Stimulated activated CD4-positive, alpha-beta T cell treated with anti-CD3 and anti-CD28 coated beads, Interleukin-1b, Interleukin-23, amount 100 ng/mL, for 1 hour (primary cell): ENCODE measurements around the gene GAB3.
"Not testable (repeated sequence)": the region's sequence is repeated elsewhere in the genome, so short reads cannot be mapped to it uniquely, and the experiment has no call there.

ENCODE experiments used
- DNase-seq, 2 donors: peaks; one replicate each; pipeline ENCODE4 v3.0.0-alpha.2; 2020; ENCODE audit warnings: low read depth in 2 of 2

Gene GAB3

DNA sequence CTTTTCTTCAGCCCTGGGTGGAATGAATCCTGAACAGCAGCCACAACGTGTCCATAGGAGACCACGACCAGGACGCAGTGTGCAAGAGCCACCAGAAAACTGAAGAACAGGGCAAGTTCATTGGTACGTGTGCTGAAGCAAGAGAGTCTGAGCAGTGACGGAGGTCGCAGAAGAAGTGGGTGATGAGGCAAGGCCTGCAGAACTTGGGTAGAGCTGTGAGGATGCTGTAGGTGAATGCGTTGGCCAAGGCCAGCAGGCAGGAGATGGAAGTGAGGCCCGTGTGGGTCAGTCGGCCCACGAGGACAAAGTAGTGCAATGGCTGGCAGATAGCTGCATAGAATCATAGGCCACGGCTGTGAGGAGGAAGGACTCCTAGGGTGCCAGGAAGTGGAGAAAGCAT lies 91.9 kb downstream of the GAB3 start:
- no peak for DNase-seq

DNA sequence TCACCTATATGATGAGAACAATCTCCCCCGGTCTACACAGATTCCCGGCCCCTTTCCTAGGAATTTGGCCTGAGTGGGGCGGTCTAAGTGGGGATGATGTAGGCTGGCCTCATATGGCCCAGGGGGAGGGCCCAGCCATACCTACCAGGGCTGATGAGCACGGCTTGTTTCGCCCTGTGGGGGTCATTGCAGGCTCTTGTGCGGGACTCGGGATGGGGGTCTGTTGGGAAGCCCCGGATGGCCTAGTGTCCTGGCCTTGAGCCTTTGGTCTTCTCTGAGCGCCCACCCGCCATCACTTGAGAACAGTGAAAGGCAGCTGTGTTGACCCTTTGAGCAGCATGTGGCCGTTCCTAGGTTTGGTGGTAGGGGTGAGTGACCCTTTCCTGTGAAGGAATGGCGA lies 92.7 kb downstream of the GAB3 start:
- no peak for DNase-seq

DNA sequence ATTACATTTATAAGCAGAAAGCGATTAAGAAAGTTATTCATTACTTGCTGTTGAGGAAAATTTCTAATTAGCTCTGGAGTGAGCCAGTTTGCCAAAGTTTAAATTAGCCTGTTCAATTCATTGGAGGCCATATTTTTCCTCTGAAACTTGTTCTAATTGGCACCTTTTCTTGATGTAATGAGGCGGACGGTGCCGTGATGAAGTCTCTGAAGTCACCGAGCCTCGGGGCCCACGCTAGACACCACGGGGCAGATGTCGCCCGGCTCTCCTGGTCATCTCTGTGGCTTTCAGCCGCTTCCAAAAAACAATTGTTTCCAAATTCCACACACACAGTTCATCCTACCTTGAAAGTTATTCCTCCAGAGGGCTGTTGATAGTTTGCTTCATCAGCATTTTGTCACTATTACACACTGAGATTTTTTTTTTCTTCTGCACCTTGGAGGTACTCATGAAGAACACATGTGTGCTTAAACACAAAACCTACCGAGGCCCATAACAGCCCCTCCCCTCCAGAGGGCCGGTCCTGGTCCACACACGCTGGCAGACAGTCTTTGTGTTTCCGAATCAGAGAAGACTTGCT lies 93.6 kb downstream of the GAB3 start:
- DNase-seq = no peak

DNA sequence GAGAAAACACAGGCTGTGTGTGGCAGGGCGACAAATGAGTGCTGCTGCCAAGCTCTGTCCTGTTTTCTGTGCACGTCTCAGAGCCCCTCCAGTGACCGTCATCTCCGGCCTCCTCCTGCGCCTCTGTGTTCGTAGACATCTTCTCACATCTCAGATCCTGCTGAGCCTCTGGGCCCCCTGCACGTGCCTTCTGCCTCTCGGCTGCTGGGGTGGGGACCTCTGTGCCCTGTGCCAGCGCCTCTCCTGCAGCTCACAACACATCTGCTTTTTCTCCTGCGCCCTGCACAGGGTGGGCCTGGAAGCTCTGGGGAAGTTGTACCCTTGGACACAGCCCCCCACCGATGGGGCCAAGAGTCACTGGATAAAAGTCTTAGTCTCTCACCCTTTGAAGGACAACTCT lies 95.1 kb downstream of the GAB3 start:
- no peak for DNase-seq

DNA sequence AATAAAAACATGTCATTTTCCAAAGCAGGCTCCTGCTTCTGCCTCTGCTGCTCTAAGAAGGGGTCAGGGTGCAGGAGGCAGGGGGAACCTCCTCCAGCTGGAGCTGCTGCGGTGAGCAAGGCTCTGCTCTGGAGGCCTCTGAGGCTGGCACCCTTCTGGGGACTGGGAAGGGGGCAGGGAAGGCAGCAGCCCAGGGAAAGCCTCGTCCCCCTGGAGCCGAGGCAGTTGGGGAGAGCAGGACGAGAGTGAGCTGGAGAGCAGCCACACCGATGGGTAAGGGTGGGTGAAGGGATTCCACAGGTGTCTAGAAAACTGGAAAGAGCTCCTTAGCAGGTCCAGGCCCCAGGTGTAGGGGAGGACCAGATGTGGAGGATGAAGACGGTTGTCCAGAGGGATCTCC lies 95.5 kb downstream of the GAB3 start:
- DNase-seq = no peak

DNA sequence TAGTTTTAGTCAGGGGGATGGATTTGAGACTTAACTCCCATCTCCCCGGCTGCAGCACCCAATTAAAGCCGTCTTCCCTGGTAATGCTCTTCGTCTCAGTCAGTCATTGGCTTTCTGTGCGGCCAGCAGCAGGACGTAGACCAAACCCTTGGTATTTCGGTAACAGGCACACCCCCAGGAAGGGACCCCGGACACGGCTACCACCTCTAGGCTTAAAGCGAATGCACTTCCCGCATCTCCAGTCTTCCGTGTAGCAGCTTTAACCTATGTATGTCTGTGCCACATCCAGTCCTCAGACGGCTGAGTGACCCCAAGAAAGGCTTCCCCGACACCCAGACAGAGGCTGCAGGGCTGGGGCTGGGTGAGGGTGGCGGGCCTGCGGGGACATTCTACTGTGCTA lies 96.0 kb downstream of the GAB3 start:
- DNase-seq = no peak

DNA sequence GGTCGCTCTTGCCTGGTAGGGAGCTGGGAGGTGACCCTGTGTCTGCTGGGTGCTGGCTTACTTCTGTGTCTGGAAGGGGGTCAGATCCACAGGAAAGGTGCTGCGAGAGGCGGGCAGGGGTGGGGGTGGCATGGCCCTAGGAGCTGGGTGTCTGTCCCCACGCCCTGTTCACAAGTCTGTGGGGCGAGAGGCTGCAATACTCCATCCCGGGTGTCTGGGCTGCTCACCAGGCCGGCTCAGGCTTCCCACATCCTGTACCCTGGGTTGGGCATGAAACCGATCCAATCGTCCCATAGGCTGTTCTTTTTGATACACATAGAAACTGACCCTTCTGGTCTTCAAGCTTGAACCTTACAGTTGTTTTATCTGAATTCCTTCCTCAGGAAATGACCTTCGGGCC lies 96.5 kb downstream of the GAB3 start:
- DNase-seq = no peak

DNA sequence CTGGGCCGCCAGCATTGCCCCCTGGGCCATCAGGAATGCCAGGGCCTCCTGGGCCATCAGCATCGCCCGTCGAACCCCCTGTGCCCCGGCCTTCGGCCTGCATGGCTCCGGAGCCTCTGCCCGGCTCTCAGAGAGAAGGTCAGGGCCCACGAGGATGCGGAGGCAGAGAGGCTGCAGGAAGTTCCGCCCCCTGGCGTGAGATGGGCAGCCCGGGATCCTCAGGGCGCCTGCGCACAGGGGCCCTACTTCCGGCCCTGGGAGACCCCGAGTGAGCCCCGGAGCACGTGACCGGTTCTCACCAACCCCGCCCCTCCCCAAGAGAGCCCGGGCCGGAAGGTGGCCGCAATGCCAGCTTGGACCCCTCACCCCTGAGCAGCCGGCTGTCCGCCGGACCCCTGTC lies 97.5 kb downstream of the GAB3 start, which contains the start of gene CTAG2:
Gene CTAG2 (minus strand): TSS at position 167 of the 400 bp plus-strand sequence. CDS start 64 bp downstream, at position 103.
- not testable (repeated sequence) for DNase-seq

DNA sequence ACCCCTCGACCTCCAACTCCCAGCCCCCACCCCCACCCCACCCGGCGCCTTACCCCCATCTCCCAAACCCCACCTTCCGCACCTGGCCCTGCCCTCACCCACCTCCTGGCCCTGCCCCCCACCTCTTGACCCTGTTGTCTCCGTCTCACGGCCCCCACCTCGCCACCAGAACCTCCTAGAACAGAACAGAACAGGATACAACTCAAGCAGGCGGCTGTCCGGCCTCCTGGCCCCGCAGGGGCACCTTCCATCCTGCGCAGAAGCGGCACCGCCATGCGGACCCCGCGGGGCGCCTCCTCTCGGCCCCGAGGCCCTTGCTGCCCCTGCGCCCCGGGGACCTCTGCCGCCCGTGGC lies 97.9 kb downstream of the GAB3 start:
- no peak for DNase-seq

DNA sequence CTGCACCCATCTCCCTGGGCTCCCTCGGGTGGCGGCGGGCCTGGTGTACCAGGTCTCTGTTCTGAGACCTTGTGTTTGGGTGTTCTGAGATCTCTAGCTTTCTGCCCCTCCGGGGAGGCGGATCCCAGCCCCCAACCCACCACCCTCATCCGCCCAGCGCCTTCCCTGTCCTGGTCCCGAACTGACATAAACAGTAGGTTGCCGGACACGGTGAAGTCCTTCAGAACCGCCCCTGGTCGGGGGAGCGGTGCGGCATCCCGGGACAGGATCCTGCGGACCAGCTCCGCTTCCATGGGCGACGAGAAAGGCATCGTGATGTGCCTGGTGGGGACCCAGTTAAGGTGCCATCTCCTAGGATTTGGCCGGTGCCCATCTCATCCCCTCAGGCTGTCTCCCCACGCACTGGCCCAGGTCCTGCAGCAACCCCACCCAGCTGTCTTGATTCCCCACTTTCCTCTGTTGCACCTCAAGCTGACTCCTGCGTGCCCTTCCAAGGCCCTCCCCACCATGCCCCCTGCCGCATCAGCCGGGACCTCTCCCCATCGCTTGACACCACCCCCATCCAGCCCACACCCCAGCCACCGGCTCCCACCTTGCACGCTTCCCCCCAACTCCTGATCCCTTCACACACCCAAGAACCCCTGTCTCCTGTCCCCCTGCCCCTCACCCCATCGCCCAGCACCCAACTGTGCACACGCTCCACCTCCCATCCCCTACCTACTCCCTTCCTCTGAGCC lies 98.4 kb downstream of the GAB3 start:
- no peak for DNase-seq

DNA sequence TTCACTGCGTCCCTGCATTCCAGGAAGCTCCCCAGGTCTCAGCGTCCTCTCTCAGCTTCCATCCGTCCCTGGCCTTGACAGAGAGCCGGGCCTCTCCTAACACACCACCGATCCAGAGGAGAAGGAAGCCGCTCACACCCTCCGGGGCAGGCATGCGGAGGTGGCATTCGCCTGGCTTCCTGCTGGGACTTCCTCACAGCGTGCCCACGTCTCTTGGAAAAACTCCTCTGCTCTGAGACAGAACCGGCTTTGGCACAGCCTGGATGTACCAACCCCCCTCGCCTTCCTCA lies 100.7 kb downstream of the GAB3 start:
- no peak for DNase-seq

DNA sequence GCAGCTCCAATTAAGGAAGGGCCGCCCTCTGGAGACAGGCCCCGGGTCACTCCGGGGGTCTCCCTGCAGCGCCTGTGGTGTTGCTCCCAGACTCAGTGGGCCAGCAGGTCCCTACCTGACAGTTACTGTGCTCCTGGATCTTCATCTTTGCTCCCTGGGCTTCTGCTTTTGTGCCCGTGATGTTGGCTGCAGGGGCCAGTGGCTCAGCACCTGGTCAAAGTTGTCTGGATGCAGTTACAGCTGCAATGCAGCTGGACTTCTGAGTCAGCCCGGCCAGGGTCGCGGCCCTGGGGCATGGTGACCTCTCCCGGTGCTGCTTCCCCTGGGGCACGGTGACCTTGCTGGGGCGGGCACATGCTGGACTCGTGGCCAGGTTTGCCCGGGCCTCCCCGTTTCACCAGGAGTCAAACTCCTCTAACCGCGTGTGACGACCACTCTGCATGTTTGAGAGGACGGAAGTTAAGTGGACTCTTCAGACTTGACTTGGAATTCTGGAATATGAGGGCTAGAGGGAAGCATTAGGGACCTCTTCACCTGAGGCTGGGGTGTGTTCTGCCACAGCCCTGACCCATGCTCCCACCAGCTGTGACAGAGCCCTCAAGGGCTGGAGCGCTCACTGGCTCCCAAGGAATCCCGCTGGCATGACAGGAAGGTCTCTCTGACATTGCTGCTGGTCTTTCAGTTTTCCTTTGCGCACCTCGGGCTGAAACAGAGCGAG lies 101.2 kb downstream of the GAB3 start:
- no peak for DNase-seq

DNA sequence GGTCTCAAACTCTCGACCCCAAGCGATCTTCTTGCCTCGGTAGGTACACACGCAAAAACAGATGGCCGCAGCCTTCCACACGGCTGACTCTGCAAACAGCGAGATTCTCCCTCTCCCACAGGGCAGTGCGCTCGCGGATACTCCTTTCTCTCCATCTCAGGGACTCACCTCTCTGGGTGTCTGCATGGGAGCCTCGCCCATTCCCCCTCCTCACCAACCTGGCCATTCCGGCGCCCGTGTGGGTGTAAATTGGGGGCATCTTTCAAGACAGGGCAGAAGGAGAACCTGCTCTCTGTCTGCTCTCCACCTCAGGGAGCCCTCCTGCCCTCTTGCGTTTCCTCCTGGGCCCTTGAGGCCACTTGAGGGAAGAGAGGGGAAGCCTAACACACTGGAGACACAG lies 101.9 kb downstream of the GAB3 start:
- no peak for DNase-seq

DNA sequence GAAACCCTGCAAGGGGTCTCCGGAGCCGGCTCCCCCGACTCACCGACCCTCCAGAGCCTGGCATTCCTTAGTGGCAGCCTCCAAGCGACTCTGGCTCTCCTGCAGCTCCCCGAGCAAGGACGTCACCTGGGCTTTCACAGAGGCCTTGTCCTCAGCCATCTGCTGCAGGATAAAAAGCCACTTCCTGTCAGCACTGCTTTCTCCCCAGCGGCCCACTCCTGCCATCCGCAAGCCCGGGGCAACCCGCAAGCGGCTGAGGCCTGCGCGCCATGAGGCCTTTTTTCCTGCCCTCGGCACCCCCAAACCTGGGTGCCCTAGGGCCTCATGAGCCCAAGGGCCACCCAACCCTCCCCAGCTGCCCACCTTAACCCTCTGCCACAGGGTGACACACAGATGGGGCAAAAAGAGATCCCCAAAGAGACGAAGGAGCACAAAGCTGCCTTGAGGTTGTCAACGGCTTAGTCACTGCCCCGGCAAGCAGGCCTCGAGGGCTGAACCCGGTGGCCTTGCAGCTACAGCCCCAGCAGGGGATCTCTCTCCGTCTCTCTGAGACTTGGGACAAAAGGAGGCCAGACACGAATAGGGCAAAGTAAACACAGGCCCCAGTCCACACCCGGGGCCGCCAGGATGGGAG lies 105.0 kb downstream of the GAB3 start:
- not testable (repeated sequence) for DNase-seq

DNA sequence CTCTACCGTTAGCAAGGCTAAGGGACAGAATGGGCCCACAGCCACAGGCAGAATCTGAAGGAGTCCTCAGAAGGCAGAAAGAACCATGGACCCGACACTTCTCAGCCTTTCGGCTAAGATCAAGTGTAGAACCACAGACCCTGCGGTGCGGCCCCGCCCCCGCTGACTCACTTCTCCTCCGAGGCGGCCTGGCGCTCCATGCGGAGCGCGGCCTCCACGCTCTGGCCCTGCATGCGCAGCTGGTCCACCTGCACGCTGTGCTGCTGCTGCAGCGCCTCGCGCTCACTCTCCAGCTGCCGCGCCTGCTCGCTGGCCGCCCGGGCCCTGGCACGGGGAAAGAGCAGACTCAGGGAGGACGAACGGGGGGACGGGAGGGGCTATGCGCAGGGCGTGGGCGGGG lies 107.2 kb downstream of the GAB3 start:
- not testable (repeated sequence) for DNase-seq

DNA sequence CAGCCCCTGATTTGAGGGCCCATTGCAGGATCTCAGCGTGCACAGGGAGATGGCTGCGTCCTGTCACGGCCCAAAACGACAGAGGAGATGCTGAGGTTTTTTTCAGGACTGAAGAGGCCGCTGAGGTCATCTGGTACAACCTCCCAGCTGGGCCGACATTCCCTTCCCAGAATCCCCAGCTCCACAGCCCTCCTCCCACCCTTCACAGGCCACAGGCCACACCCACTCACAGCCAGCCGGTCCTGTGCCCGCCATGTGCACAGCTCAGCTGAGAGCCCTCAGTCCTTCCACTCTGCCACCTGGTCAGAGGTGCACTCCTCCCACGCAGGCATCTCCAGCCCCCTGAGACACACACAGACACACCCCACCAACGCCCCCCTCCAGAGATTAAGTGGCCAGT lies 109.1 kb downstream of the GAB3 start:
- DNase-seq = not testable (repeated sequence)

DNA sequence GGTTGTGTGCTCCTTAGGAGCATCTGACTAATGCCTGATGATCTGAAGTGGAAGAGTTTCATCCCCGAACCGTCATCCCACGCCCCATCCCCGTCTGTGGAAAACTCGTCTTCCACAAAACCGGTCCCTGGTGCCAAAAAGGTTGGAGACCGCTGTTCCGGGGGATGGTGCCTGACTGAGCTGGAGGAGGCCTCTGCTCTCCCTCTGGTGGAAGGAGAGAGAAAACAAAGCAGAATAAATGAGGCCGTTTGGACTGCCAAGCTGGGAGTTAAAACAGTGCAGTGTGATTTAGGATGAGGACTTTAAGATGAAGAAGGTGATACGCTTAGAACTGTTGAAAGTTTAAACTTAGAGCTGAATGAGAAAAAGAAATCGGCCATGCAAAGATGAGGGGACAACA lies 117.2 kb downstream of the GAB3 start:
- not testable (repeated sequence) for DNase-seq

DNA sequence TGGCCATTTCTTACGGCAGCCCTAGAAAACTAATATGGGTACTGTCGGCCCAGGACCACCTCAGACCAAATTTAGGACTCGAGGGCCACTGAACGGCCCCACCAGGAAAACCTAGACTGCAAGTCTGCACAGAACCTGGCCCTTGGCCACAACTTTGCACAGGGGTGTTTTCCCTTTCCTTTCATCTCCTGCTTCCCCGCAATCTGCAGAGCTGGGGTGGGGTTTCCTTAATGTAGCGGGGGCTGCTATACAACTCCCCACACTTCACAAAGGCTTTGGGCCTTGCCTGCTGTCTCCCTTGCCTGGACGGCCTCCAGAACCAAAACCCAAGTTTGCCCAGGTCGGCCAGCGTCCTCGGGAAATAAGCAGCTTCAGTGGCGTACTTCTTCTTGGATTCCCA lies 119.9 kb downstream of the GAB3 start:
- DNase-seq = not testable (repeated sequence)

DNA sequence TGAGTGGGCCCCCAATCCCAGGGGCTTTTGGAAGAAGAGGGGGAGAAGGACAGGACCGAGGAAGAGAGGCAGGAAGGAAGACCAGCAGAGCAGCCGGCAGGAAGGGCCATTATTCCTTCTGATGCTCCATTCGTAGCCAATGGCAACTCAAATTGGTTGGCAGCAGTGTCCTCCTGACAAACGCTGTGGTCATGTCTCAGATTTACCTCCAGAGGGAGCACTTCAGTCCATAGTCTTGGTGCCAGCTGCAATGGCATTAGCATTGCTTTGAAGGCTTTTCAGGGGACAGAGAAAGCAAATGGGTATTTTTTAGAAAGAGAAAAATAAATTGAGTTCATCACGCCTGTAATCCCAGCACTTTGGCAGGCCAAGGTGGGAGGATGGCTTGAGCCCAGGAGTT lies 121.9 kb downstream of the GAB3 start:
- not testable (repeated sequence) for DNase-seq
